CD14-positive monocyte (primary cell): Measurements from ENCODE around the gene PIEZO1. TPM values are rescaled to one million over a fixed set of nuclear protein-coding genes. Genes with fewer than 3 reads are reported as not detected.

Source experiments
- DNase-seq, 3 donors: peaks; one replicate each; pipeline ENCODE4 v3.0.0-alpha.2; 2011 to 2022
- H2AFZ ChIP-seq: 2 replicates; pipeline ENCODE4 v1.6.0; 2012; ENCODE audit warnings: mild to moderate bottlenecking, low read depth, low read length, inconsistent platforms; ENCODE audit not compliant: insufficient read depth, poor library complexity, severe bottlenecking
- H3K27ac ChIP-seq, 2 donors: 1 replicate in 1 of 2; 2 replicates in 1 of 2; pipeline ENCODE4 v1.5.1; 2012 to 2013; ENCODE audit warnings: low read length in 2 of 2, control low read depth in 1 of 2, inconsistent platforms in 1 of 2, low read depth in 1 of 2, mild to moderate bottlenecking in 1 of 2
- H3K27me3 ChIP-seq, 2 donors: one replicate each; pipeline versions ENCODE4 v1.6.0 to v1.6.1; 2011 to 2013; ENCODE audit warnings: low read length in 2 of 2; ENCODE audit not compliant: control insufficient read depth in 2 of 2, insufficient read depth in 2 of 2
- H3K36me3 ChIP-seq, 2 donors: replicated peaks in 1 of 2; 1 replicate in 1 of 2; 2 replicates in 1 of 2; pipeline versions ENCODE4 v1.5.1 to v1.6.1; 2012 to 2013; ENCODE audit warnings: low read length in 2 of 2, control low read depth in 1 of 2, inconsistent platforms in 1 of 2, mild to moderate bottlenecking in 1 of 2; ENCODE audit not compliant: insufficient read depth in 2 of 2, control insufficient read depth in 1 of 2
- H3K4me1 ChIP-seq, 2 donors: 1 replicate in 1 of 2; 2 replicates in 1 of 2; pipeline versions ENCODE4 v1.5.1 to v1.6.1; 2012 to 2013; ENCODE audit warnings: low read length in 2 of 2, control low read depth in 1 of 2, inconsistent platforms in 1 of 2, mild to moderate bottlenecking in 1 of 2, moderate library complexity in 1 of 2; ENCODE audit not compliant: insufficient read depth in 2 of 2, control insufficient read depth in 1 of 2
- H3K4me2 ChIP-seq: replicated peaks from 2 replicates; pipeline ENCODE3; 2012; ENCODE audit warnings: low read length, moderate library complexity, mild to moderate bottlenecking; ENCODE audit not compliant: poor library complexity, severe bottlenecking; ENCODE audit errors: extremely low read depth
- H3K4me3 ChIP-seq, 3 experiments: fragments of 200-600 bp in 1 of 3; sonication (generic) in 1 of 3; replicated peaks in 1 of 3; 1 replicate in 2 of 3; 2 replicates in 1 of 3; pipeline ENCODE4 v1.5.1; 2011 to 2013; ENCODE audit warnings: low read length in 3 of 3, mild to moderate bottlenecking in 3 of 3, control low read depth in 2 of 3, low read depth in 2 of 3, inconsistent platforms in 1 of 3, moderate library complexity in 1 of 3
- H3K79me2 ChIP-seq: 2 replicates; pipeline ENCODE4 v1.6.0; 2012; ENCODE audit warnings: mild to moderate bottlenecking, control low read depth, inconsistent platforms, low read length, moderate library complexity; ENCODE audit not compliant: insufficient read depth
- H3K9ac ChIP-seq: 2 replicates; pipeline ENCODE4 v1.6.0; 2017; ENCODE audit warnings: low read length, mild to moderate bottlenecking; ENCODE audit not compliant: insufficient read depth, poor library complexity, severe bottlenecking
- H3K9me3 ChIP-seq, 2 donors: replicated peaks in 1 of 2; 1 replicate in 1 of 2; 2 replicates in 1 of 2; pipeline versions ENCODE4 v1.5.1 to v1.6.1; 2012 to 2013; ENCODE audit warnings: low read length in 2 of 2, control low read depth in 1 of 2; ENCODE audit not compliant: control insufficient read depth in 1 of 2, insufficient read depth in 1 of 2
- H4K20me1 ChIP-seq: 2 replicates; pipeline ENCODE4 v1.6.0; 2012; ENCODE audit warnings: mild to moderate bottlenecking, low read length, control low read depth, moderate library complexity; ENCODE audit not compliant: insufficient read depth
- H3K27ac Mint-ChIP-seq, 7 donors: one replicate each; pipeline ENCODE4 v1.8.0; 2020; ENCODE audit warnings: mild to moderate bottlenecking in 7 of 7, mixed read lengths in 7 of 7, moderate library complexity in 6 of 7, inconsistent platforms in 2 of 7
- H3K27me3 Mint-ChIP-seq, 3 donors: one replicate each; pipeline ENCODE4 v1.8.0; 2021 to 2022; ENCODE audit warnings: low read depth in 3 of 3, mild to moderate bottlenecking in 3 of 3, mixed read lengths in 3 of 3, moderate library complexity in 3 of 3, inconsistent platforms in 1 of 3
- H3K36me3 Mint-ChIP-seq, 2 donors: one replicate each; pipeline ENCODE4 v1.8.0; 2020; ENCODE audit warnings: mixed read lengths in 2 of 2, inconsistent platforms in 1 of 2, mild to moderate bottlenecking in 1 of 2
- H3K4me1 Mint-ChIP-seq: one replicate; pipeline ENCODE4 v1.8.0; 2020; ENCODE audit warnings: mild to moderate bottlenecking, mixed read lengths
- H3K4me3 Mint-ChIP-seq, 2 donors: one replicate each; pipeline ENCODE4 v1.8.0; 2020; ENCODE audit warnings: mild to moderate bottlenecking in 2 of 2, mixed read lengths in 2 of 2, moderate library complexity in 1 of 2
- H3K9me3 Mint-ChIP-seq, 7 donors: one replicate each; pipeline ENCODE4 v1.8.0; 2020 to 2022; ENCODE audit warnings: mixed read lengths in 7 of 7, mild to moderate bottlenecking in 6 of 7, moderate library complexity in 6 of 7, inconsistent platforms in 2 of 7
- CTCF ChIP-seq: fragments of 200-600 bp; IDR thresholded peaks from one replicate; pipeline ENCODE4 v1.8.0; 2022; ENCODE audit warnings: antibody characterized with exemption, mild to moderate bottlenecking
- WGBS: methylation state at CpG from one replicate; pipeline ENCODE4 v1.1.5; 2013; ENCODE audit warnings: missing lambda C conversion rate; ENCODE audit not compliant: insufficient coverage; 5-methylcytosine and 5-hydroxymethylcytosine counted together
- intact Hi-C, 2 donors: fragments of 100-400 bp; cut with micrococcal nuclease; formaldehyde crosslinking; loops; one replicate each; pipeline versions ENCODE4 v1.15.0 to v1.15.1; 2023
- polyA plus RNA-seq, 3 donors: library from polyadenylated mRNA; depleted of rRNA in 1 of 3; unstranded in 2 of 3; stranded (reverse) in 1 of 3; fragments of 300-500 nt in 2 of 3; fragments of >200 nt in 1 of 3; fragmentation: Illumina TruSeq in 2 of 3; gene quantifications; 1 replicate in 2 of 3; 2 replicates in 1 of 3; pipeline ENCODE4 v1.2.3, GENCODE V29; 2012 to 2021

Gene PIEZO1
- polyA plus RNA-seq, 3 donors: 10.2 to 405 (median 15.0) TPM

GRCh38 chr16:88753602-88754001 is 31.4 kb downstream of the PIEZO1 start:
- TF ChIP-seq CTCF: no peak
- Histone ChIP-seq H3K9ac (no peak overlapping the region), H4K20me1 (peaks cover 96% of the 10 kb centered on the region), H3K9me3 (no peaks in the 10 kb centered on the region), H3K4me1 (no peaks in the 10 kb centered on the region), H3K27me3 (no peaks in the 10 kb centered on the region), H3K36me3 (peaks cover 28 to 43% of the 10 kb centered on the region in 2 donors), H3K79me2 (peaks cover 90% of the 10 kb centered on the region), H2AFZ (no peak overlapping the region), H3K4me2 (no peak overlapping the region), H3K27ac (no peak overlapping the region), H3K4me3 (no peak overlapping the region)
- Mint-ChIP-seq H3K4me1 (peaks cover 10% of the 10 kb centered on the region), H3K27me3 (peaks cover 0 to 2% (median 2%) of the 10 kb centered on the region in 3 donors), H3K4me3 (no peak overlapping the region), H3K9me3 (peaks cover 0 to 1% (median 0%) of the 10 kb centered on the region in 7 donors), H3K27ac (peak overlapping the region in 2 of 7 donors; percentile 56 to 66), H3K36me3 (peaks cover 10 to 44% of the 10 kb centered on the region in 2 donors)
- DNase-seq: no peak
- 87% methylated on average over 11 of the region's 11 CpGs for WGBS
- intact Hi-C loops: no loop called here

- H3K79me2 ChIP-seq: peaks cover 90% of the 10 kb centered on the region
Observed at GRCh38 chr16:88753191-88753590, 31.8 kb downstream of the PIEZO1 start.

More at GRCh38 chr16:88753191-88753590, 31.8 kb downstream of the PIEZO1 start:
- H3K27ac ChIP-seq: no peak overlapping the region
- no peak overlapping the region for H3K9ac ChIP-seq
- Mint-ChIP-seq H3K27ac (no peak overlapping the region), H3K27me3 (peaks cover 0 to 2% (median 2%) of the 10 kb centered on the region in 3 donors), H3K4me3 (no peak overlapping the region), H3K4me1 (peaks cover 6% of the 10 kb centered on the region), H3K9me3 (peaks cover 0 to 1% (median 0%) of the 10 kb centered on the region in 7 donors), H3K36me3 (peaks cover 9 to 48% of the 10 kb centered on the region in 2 donors)
- peaks cover 27 to 47% of the 10 kb centered on the region in 2 donors for H3K36me3 ChIP-seq
- H3K27me3 ChIP-seq: no peaks in the 10 kb centered on the region
- intact Hi-C loops: no loop called here
- no peak overlapping the region for H2AFZ ChIP-seq
- H3K9me3 ChIP-seq: no peaks in the 10 kb centered on the region
- WGBS: no CpG with 5 or more reads among the region's 13 CpGs
- DNase-seq: no peak
- no peaks in the 10 kb centered on the region for H3K4me1 ChIP-seq
- peaks cover 96% of the 10 kb centered on the region for H4K20me1 ChIP-seq
- H3K4me2 ChIP-seq: no peak overlapping the region
- no peak for TF ChIP-seq CTCF
- no peak overlapping the region for H3K4me3 ChIP-seq
